BLaER1 (cell line): Measurements from ENCODE around the gene SYAP1.

Experiments
- H3K27ac ChIP-seq: shearing (Covaris generic); formaldehyde crosslinking; 2 replicates; pipeline ENCODE4 v1.8.1; 2022
- H3K27me3 ChIP-seq: shearing (Covaris generic); formaldehyde crosslinking; 2 replicates; pipeline ENCODE4 v1.8.1; 2022
- H3K36me3 ChIP-seq: shearing (Covaris generic); formaldehyde crosslinking; 2 replicates; pipeline ENCODE4 v1.8.1; 2022
- H3K4me1 ChIP-seq: shearing (Covaris generic); formaldehyde crosslinking; 2 replicates; pipeline ENCODE4 v1.8.1; 2022
- H3K4me2 ChIP-seq: shearing (Covaris generic); formaldehyde crosslinking; 2 replicates; pipeline ENCODE4 v1.8.1; 2022
- H3K4me3 ChIP-seq: shearing (Covaris generic); formaldehyde crosslinking; 2 replicates; pipeline ENCODE4 v1.8.1; 2022
- H3K9ac ChIP-seq: shearing (Covaris generic); formaldehyde crosslinking; 2 replicates; pipeline ENCODE4 v1.8.1; 2022
- H3K9me3 ChIP-seq: shearing (Covaris generic); formaldehyde crosslinking; 2 replicates; pipeline ENCODE4 v1.8.1; 2022
- H4K20me1 ChIP-seq: shearing (Covaris generic); formaldehyde crosslinking; 2 replicates; pipeline ENCODE4 v1.8.1; 2022
- Cebpa-rat ChIP-seq: shearing (Covaris generic); IDR thresholded peaks from 2 replicates; pipeline ENCODE4 v1.8.1; 2022

Gene SYAP1

DNA sequence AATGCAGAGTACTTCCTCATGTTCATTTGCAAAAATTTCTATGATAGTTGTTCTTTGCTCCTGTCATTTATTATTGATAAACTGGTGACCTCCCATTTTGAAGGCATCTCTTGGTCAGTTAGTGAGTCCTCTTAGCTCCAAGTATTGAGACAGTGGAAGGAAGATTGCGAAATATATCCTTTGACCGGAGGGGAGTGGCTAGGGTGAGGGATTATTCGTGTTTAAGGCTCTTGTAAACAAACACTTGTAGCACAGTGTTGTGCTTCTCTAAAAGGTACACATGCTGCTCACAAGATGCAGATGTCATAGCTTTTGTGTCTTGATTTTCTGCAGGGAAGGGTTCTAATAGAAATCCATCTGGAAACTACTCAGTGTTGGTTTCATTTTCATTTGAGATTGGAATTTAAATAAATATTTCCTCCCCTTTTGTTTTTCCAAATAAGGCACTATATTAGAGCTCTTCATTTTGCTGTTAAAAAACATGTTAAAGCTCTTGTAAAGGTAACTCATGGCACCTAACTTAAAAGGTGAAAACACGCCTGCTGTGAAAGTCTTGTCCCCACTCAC lies 88.6 kb downstream of the SYAP1 start:
- H3K27ac ChIP-seq, result no peak overlapping the region
- peaks cover 21% of the 10 kb centered on the region for H3K36me3 ChIP-seq
- no peak overlapping the region for H3K4me2 ChIP-seq
- peak; percentile 86; the same call in 1 of the 2 replicates for TF ChIP-seq Cebpa-rat
- no peaks in the 10 kb centered on the region for H3K9me3 ChIP-seq
- peaks cover 89% of the 10 kb centered on the region for H4K20me1 ChIP-seq
- no peak overlapping the region for H3K4me3 ChIP-seq
- H3K4me1 ChIP-seq, result 0 out of 2 replicates have a peak, but pooled peaks cover 4% of the 10 kb centered on the region
- H3K27me3 ChIP-seq, result no peaks in the 10 kb centered on the region
- H3K9ac ChIP-seq, result no peak overlapping the region

DNA sequence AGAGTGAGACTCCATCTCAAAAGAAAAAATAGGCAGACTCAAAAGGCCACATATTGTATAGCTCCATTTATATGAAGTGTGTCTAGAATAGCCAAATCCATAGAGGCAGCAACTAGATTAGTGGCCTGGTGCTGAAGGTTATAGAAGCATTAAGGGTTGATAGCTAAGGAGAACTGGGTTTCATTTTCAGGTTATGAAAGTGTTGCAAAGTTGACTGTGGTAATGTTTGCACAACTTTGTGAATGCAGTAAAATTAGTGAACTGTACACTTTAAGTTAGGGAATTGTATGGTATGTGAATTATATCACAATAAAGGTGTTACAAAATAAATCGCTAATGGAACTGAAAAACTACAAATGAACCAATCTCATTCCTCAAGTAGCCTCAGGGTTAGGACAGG lies 95.2 kb downstream of the SYAP1 start:
- H4K20me1 ChIP-seq, result peaks cover 98% of the 10 kb centered on the region
- no peak overlapping the region for H3K9ac ChIP-seq
- H3K27me3 ChIP-seq, result no peaks in the 10 kb centered on the region
- no peaks in the 10 kb centered on the region for H3K9me3 ChIP-seq
- no peak for TF ChIP-seq Cebpa-rat
- H3K4me3 ChIP-seq, result no peak overlapping the region
- H3K4me1 ChIP-seq, result no peaks in the 10 kb centered on the region
- H3K27ac ChIP-seq, result no peak overlapping the region
- H3K4me2 ChIP-seq, result no peak overlapping the region
- peaks cover 34% of the 10 kb centered on the region for H3K36me3 ChIP-seq
